Adrenal gland (tissue), 5 donors: ENCODE measurements around the gene ZBTB7B.

Experiments used
- POLR2A ChIP-seq, 2 donors: fragments of 450-650 bp; IDR thresholded peaks; one replicate each; pipeline ENCODE4 v1.6.1; 2017; ENCODE audit warnings: antibody characterized with exemption in 2 of 2, mild to moderate bottlenecking in 2 of 2, moderate library complexity in 1 of 2
- TF ChIP-seq, protein P1 (sequence below), 6 experiments: fragments of 450-650 bp in 4 of 6; fragments of 200-600 bp in 2 of 6; sonication (generic) in 1 of 6; IDR thresholded peaks; 1 replicate in 5 of 6; 2 replicates in 1 of 6; pipeline versions ENCODE4 v1.5.1 to v1.8.0; 2016 to 2021; ENCODE audit warnings: antibody characterized with exemption in 6 of 6, mild to moderate bottlenecking in 2 of 6, moderate library complexity in 1 of 6
- donor health status: DM: no; HTN: no; CAD: no.

DNA sequence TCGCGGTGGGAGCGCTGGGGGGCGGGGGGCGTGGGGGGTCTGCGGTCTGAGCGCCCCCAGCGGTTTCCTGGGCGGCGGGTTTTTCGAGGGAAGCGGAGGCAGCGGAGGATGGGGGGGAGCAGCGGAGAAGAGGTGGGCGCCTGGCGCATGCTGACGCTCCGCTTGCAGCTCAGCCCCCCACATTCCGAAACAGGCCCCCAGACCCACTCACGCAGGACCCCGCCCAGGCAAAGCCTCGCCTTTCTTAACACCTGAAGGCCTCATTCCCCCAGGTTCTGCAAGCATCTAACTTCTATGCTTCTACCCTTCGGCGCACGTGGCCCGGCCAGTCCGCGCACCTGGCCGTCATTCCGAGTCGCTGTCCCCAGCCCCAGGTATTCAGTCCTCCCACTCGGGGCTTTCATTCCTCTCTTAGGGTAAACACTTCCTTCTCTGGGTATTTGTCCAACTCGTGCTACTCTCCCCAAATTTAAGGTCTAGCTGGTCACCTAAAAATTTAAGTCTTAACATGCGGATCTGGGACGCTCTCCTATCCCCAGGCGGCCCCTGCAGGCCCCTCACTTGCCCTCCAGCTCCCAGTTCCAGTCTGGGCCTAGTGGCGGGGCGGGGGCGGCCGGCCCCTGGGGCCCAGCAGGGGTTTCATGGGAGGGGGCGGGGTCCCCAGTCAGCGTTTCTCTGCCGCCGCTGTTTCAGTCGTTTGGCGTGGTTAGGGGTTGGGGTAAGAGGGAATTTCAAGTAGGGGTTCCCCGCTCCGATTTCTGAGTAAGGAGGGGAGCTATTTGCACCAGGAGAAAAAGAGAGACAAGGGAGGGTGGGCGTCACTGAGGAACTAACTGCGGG, 2.8 kb upstream of the ZBTB7B start:
- TF ChIP-seq, protein P1, sequence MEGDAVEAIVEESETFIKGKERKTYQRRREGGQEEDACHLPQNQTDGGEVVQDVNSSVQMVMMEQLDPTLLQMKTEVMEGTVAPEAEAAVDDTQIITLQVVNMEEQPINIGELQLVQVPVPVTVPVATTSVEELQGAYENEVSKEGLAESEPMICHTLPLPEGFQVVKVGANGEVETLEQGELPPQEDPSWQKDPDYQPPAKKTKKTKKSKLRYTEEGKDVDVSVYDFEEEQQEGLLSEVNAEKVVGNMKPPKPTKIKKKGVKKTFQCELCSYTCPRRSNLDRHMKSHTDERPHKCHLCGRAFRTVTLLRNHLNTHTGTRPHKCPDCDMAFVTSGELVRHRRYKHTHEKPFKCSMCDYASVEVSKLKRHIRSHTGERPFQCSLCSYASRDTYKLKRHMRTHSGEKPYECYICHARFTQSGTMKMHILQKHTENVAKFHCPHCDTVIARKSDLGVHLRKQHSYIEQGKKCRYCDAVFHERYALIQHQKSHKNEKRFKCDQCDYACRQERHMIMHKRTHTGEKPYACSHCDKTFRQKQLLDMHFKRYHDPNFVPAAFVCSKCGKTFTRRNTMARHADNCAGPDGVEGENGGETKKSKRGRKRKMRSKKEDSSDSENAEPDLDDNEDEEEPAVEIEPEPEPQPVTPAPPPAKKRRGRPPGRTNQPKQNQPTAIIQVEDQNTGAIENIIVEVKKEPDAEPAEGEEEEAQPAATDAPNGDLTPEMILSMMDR (IDR thresholded peaks at IDR 0.05), result peak in 1 of 6 experiments; percentile 2
- no peak for TF ChIP-seq POLR2A (IDR thresholded peaks at IDR 0.05)
